ENCODE results near the gene TM7SF3.

Gene TM7SF3, protein sequence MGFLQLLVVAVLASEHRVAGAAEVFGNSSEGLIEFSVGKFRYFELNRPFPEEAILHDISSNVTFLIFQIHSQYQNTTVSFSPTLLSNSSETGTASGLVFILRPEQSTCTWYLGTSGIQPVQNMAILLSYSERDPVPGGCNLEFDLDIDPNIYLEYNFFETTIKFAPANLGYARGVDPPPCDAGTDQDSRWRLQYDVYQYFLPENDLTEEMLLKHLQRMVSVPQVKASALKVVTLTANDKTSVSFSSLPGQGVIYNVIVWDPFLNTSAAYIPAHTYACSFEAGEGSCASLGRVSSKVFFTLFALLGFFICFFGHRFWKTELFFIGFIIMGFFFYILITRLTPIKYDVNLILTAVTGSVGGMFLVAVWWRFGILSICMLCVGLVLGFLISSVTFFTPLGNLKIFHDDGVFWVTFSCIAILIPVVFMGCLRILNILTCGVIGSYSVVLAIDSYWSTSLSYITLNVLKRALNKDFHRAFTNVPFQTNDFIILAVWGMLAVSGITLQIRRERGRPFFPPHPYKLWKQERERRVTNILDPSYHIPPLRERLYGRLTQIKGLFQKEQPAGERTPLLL

DNA sequence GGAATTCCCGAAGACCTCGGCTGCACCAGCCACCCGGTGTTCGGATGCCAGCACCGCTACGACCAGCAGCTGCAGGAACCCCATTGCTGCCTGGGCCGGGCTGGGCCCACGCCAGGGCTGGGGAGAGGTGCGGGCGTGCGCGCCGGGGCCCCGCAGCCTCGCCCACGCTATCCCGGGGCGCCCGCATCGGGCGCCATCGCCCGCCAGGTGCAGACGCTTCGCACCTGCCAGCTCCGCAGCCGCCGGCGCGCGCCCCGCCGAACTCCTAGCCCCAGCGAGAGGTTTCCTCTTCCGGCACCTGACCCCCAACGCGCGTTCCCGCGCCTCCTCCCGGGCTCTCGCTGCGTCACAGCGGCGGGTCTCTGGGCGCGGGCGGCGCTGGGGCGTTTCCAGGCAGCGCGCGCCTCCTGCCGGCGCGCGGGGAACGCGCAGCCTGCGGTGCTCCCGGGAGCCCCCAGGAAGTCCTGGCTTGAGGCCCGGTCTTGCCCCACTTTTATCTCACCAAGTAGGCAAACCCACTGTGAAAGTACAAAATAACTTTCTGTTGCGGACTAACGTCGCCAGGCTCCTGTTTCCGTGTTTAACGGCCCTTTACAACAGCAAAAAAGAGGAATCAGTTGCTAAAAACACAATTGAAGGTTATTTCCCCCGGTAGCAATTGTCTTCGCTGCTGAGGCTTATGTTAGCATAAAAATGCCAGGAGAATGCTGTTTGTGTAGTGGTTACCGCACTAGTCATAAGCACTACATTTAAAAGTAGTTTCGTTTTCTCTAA lies at the start of gene TM7SF3:
Gene TM7SF3 (minus strand): TSS at position 300 of the 774 bp plus-strand sequence. CDS start 216 bp downstream, at position 84.
- TF ChIP-seq, protein P1, sequence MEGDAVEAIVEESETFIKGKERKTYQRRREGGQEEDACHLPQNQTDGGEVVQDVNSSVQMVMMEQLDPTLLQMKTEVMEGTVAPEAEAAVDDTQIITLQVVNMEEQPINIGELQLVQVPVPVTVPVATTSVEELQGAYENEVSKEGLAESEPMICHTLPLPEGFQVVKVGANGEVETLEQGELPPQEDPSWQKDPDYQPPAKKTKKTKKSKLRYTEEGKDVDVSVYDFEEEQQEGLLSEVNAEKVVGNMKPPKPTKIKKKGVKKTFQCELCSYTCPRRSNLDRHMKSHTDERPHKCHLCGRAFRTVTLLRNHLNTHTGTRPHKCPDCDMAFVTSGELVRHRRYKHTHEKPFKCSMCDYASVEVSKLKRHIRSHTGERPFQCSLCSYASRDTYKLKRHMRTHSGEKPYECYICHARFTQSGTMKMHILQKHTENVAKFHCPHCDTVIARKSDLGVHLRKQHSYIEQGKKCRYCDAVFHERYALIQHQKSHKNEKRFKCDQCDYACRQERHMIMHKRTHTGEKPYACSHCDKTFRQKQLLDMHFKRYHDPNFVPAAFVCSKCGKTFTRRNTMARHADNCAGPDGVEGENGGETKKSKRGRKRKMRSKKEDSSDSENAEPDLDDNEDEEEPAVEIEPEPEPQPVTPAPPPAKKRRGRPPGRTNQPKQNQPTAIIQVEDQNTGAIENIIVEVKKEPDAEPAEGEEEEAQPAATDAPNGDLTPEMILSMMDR (IDR thresholded peaks at IDR 0.05; ENCODE audit: borderline replicate concordance, insufficient read depth, low read depth, low read length): peak; percentile 99
- H3K4me3 ChIP-seq (ENCODE audit: low read depth, low read length): peak within 1 kb of the TSS; percentile 77

DNA sequence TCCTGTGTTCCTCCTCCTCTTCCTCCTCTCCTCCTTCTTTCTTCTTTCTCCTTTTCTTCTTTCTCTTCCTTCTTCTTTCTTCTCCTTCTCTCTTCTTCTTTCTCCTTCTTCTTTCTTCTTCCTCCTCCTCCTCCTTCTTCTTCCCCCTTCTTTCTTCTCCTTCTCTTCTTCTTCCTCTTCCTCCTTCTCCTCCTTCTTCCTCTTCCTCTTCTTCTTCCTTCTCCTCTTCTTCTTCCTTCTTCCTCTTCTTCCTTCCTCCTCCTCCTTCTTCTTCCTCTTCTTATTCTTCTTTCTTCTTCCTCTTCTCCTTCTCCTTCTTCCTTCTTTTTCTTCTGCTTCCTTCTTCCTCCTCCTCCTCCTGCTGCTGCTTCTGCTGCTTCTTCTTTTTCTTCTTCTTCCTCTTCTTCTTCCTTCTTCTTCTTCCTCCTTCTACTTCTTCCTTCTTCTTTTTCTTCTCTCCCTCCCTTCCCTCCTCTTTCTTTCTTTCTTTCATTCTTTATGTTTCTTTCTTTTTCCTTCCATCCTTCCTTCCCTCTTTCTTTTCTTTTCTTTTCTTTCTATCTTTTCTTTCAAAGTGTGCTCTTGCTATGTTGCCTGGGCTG lies 49.2 kb upstream of the TM7SF3 start:
- H3K4me3 ChIP-seq (ENCODE audit: low read depth, low read length): no peak overlapping the region
- TF ChIP-seq, protein P1 (IDR thresholded peaks at IDR 0.05; ENCODE audit: borderline replicate concordance, insufficient read depth, low read depth, low read length): no peak

- TF ChIP-seq, protein P1 (IDR thresholded peaks at IDR 0.05; ENCODE audit: borderline replicate concordance, insufficient read depth, low read depth, low read length): no peak
- no peak overlapping the region for H3K4me3 ChIP-seq (ENCODE audit: low read depth, low read length)
Measured at GRCh38 chr12:27061317-27061716, 47.1 kb upstream of the TM7SF3 start.

DNA sequence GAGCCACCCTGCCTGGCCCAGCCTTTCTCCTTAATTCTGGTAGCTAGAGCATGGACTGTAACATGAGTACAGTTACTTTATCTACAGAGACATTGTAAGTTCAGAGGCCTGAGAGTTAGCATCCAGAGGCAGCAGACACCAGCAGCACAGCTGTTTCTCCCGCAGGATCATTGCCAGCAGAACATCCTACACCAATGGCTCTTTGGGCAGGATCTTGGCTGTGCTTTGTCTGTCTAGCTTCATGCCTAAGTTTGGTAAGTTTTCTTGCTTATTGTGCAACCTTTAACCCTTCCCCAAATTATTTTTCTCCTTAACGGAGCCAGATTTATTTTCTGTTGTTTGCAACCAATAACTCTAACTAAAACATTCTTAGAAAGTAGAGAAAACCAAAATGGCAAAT lies 46.6 kb upstream of the TM7SF3 start:
- no peak overlapping the region for H3K4me3 ChIP-seq (ENCODE audit: low read depth, low read length)
- TF ChIP-seq, protein P1 (IDR thresholded peaks at IDR 0.05; ENCODE audit: borderline replicate concordance, insufficient read depth, low read depth, low read length): no peak

DNA sequence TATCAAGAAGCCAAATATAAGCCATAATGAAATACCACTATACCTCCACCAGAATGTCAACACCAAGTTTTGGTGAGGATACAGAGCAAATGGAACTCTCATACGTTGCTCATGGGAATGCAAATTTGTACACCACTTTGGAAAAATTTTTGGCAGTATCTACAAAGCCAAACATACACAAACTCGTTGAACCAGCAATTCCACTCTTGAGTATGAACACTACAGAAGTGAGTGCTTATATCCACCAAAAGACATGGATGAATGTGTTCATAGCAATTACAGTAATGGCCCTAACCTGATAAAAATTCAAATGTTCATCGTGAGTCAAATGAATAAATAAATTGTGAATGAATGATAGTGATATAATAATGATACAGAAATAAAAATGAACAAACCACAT lies 43.4 kb upstream of the TM7SF3 start:
- no peak overlapping the region for H3K4me3 ChIP-seq (ENCODE audit: low read depth, low read length)
- TF ChIP-seq, protein P1 (IDR thresholded peaks at IDR 0.05; ENCODE audit: borderline replicate concordance, insufficient read depth, low read depth, low read length): no peak

- TF ChIP-seq, protein P1 (IDR thresholded peaks at IDR 0.05; ENCODE audit: borderline replicate concordance, insufficient read depth, low read depth, low read length): no peak
- no peak overlapping the region for H3K4me3 ChIP-seq (ENCODE audit: low read depth, low read length)
Measured at GRCh38 chr12:27055966-27056365, 41.8 kb upstream of the TM7SF3 start.
